Fibroblast of mammary gland (primary cell): ENCODE results near the gene MEGF6.

Source experiments
- DNase-seq: peaks from one replicate; pipeline ENCODE4 v3.0.0-alpha.2; 2010; ENCODE audit warnings: low read depth
- H3K4me3 ChIP-seq: 2 replicates; pipeline ENCODE4 v1.5.1; 2011; ENCODE audit warnings: low read depth, mild to moderate bottlenecking, low read length, moderate library complexity; ENCODE audit not compliant: control insufficient read depth
- TF ChIP-seq, protein P1 (sequence below): conservative IDR thresholded peaks from 2 replicates; pipeline ENCODE4 v1.5.1; 2011; ENCODE audit warnings: low read depth, low read length, inconsistent platforms; ENCODE audit not compliant: control insufficient read depth, insufficient read depth

MEGF6 gene

DNA sequence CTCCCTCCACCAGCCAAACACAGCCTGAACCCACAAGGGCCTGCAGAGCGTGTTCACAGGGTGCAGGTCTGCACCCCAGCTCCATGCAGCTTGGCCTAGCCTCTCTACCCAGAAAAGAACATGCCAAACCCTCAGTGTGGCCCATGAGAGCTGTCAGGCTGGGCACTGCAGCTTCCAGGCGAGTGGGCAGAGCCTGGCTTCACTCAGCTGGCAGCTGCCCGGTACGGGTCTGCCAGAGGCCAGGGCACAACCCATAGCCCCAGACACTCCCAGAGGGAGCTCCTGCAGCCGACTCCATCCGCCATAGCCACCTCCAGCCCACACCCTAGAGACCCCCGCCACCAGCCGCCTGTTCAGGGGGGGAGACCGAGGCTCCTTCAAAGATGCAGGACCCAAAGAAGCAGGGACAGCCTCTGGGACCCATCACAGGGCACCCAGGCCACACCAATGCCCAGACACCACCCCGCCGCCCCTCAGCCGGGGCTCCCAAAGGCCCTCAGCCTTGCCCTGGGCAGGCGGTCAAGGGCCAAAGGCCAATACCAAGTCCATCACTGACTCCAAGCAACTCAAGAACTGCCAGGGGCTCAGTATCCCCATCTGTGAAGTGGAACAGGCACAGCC, 42.4 kb downstream of the MEGF6 start:
- H3K4me3 ChIP-seq, result no peak overlapping the region
- DNase-seq, result no peak
- TF ChIP-seq, protein P1, sequence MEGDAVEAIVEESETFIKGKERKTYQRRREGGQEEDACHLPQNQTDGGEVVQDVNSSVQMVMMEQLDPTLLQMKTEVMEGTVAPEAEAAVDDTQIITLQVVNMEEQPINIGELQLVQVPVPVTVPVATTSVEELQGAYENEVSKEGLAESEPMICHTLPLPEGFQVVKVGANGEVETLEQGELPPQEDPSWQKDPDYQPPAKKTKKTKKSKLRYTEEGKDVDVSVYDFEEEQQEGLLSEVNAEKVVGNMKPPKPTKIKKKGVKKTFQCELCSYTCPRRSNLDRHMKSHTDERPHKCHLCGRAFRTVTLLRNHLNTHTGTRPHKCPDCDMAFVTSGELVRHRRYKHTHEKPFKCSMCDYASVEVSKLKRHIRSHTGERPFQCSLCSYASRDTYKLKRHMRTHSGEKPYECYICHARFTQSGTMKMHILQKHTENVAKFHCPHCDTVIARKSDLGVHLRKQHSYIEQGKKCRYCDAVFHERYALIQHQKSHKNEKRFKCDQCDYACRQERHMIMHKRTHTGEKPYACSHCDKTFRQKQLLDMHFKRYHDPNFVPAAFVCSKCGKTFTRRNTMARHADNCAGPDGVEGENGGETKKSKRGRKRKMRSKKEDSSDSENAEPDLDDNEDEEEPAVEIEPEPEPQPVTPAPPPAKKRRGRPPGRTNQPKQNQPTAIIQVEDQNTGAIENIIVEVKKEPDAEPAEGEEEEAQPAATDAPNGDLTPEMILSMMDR, result no peak

DNA sequence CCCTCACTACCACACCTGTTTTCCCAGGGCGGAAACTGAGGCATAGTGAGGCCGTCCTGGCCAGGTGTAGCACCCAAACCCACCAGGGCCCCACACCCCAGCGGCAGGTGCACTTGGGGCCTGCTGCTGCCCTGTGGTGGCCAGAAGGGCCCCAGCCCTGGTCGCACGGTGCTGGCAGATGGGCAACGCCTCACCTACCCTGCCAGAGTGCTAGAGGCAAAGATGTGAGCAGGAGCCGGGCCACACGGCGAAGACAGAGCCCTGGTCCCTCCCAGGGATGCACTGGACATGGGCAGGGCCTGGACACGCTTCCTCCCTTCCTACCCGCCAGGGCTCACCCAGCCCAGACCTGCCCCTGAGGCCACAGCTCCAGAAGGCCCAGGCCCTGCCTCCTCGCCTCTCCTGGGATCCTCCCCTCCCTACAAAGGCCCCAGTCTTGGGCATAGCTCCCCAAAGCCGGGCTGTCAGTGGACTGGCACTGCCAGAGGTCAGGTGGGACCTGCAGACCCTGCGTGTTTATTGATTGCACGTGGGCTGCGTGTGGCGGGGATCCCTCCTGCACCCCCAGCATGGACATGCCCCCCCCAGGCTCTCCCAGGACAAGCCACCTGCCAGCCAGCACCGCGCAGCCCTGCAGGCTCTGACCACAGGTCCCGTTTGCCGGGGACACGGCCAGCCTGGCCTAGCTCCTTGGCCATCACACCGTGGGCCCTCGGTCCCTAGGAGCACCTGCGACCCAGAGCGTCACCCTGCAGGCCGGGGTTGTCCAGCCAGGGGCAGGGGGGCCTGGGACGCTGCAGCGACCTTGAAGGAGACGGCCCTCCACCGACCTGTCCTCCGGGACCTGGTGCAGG, 44.1 kb downstream of the MEGF6 start:
- no peak overlapping the region for H3K4me3 ChIP-seq
- no peak for DNase-seq
- TF ChIP-seq, protein P1, result no peak

DNA sequence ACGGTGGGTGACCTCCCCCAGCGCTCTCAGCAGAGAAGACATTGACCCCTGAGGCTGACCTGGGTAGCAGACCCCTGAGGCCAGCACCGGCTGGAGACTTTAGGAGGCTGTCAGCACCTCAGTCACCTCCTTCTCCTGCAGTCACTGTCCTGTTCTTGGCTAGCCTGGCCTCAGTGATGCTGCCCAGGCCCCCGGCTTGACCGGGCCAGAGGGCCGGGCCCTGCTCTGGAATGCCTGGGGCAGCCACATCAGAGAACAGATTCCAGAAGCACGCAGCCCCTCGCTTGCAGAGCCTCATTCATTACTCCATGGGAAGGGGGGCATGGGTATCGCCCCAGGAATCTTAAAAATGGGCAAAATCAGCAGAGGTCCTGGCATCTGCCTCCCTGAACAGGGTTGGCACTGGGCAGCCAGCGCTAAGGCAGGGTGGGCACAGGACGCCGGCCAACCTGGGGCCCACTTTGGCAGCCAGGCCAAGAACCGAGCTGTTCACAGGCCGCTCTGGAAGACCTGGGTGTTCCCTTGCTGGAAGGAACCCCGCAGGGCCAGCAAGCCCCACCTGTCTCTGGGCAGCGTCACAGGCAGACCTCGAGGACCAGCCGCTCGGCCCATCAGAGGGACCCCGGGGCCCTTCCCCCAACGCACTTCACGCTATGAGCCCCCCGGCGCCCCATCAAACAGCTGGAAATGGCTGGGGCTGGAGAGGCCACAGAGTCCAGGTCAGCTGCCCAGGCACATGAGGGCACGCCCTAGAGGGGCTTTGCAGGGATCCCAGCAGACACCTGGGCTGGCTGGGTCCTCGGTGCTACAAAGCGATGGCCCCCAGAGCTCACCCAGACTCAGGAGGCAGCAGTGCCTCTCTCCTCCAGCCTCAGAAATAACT, 45.1 kb downstream of the MEGF6 start:
- no peak overlapping the region for H3K4me3 ChIP-seq
- TF ChIP-seq, protein P1, result no peak
- no peak for DNase-seq

DNA sequence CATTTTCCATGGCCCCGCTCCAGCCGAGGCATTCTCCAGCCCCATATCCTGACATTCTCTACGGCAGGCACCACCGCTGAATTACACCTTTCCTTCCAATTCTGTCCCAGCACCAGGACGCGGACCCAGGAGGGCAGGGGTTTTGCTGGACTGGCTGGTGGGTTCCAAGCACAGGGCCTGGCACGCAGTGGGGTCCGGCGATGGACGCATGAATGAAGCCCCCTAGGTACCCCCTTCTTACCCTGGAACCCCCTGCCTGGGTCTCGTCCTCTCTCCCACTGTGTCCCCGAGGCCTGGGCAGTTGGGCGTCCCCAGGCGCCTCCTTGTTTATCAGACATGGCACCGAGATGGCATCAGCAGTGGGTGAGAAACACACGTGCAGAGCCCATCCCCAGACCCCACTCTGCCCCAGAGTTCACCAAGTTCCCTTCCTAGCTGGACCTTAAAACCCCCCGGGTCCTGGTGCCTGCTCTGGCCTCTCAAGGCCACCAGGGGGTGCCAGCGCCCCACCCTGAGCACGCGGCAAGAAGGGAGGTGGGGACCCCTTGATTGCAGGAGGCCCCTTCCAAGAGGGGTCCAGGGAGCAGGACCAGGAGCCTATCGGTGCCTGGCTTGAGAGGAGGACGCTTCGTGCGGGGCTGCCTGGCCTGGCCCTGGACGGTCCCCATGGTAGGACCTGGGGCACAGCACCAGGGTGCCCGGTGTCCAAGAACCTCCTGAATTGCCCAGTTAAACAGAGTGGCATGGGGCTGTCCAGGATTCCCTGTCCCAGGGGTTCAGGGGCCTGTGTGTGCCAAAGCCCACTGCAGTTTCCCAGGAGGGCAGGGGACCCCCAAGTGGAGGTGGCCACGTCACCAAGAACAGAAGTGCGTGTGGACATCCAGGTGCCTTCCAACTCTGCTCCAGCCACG, 46.1 kb downstream of the MEGF6 start:
- DNase-seq, result peak; percentile 10
- TF ChIP-seq, protein P1, result peak; percentile 74
- no peak overlapping the region for H3K4me3 ChIP-seq

DNA sequence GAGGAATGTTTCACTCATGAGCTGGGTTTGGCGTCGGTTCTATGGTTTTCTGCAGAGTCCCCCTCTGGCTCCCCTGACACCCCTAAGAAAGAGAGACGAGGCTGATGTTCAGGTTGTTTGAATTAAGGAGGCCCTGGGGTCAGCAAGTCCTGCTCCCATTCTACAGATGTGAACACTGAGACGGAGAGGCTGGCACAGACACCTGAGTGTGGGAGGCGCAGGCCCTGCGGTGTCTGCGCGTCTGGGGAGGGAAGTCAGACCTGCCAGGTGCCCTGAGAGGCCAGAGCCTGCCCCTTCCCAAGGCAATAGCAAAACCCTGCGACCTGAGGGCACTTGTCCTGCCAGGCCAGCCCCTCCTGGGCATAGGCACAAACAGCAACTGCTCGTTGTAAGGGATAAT, 47.7 kb downstream of the MEGF6 start:
- TF ChIP-seq, protein P1, result no peak
- no peak overlapping the region for H3K4me3 ChIP-seq
- no peak for DNase-seq

DNA sequence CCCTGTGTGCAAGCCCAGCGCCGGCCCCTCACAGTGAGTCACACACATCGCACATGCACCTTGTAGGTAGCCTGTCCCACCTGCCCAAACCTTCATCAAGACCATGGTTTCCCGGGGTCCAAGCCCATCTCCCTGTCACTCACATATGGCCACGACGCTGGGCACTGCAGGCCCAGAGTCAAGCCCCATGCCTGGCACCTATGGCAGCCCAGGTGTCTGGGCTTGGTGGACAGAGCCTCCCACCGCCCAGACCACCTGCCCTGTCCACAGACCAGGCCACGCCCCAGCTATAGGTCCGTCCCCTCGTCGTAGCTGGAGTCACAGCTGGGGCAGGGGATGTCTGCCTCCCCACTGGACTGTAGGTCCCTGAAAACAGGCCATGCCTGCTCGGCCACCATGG, 48.2 kb downstream of the MEGF6 start:
- DNase-seq, result no peak
- TF ChIP-seq, protein P1, result no peak
- no peak overlapping the region for H3K4me3 ChIP-seq
